ENCODE data around the gene LIPE.

LIPE gene

DNA sequence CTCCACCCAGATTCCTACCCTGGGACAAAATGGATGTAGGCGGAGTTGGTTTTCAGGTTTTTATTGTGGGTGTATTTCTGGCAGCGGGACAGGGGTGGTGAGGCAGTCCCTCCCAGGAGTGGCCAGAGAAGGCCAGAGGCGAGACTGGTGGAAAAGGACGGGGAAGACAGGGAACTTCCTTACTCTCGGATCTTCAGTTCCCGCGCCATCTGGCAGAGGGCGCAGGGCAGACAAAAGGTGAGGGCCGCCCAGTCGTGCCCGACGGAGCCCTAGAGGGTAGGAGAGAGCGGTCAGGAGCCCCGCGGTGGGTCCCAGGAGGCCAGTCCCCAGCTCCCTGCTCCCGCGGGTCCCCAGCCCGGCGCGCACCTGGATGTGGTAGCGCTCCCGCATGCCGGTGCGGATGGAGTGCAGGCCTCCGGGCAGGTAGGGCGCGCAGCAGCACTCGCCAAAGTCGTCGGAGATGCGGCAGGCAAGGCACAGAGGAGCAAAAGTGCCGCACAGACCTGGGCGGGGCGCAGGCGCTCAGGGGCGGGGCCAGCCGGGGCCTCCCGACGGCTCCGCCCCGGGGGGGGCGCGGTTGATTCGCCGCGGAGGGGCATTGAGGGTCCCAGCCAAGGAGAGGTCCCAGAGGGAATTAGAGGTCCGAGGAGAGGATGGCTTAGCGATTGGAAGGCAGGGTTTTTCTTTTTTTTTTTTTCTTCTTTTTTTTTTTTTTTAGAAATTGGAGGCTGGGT, 40.0 kb downstream of the LIPE start:
- TF ChIP-seq, protein P1, sequence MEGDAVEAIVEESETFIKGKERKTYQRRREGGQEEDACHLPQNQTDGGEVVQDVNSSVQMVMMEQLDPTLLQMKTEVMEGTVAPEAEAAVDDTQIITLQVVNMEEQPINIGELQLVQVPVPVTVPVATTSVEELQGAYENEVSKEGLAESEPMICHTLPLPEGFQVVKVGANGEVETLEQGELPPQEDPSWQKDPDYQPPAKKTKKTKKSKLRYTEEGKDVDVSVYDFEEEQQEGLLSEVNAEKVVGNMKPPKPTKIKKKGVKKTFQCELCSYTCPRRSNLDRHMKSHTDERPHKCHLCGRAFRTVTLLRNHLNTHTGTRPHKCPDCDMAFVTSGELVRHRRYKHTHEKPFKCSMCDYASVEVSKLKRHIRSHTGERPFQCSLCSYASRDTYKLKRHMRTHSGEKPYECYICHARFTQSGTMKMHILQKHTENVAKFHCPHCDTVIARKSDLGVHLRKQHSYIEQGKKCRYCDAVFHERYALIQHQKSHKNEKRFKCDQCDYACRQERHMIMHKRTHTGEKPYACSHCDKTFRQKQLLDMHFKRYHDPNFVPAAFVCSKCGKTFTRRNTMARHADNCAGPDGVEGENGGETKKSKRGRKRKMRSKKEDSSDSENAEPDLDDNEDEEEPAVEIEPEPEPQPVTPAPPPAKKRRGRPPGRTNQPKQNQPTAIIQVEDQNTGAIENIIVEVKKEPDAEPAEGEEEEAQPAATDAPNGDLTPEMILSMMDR (conservative IDR thresholded peaks at IDR 0.05; ENCODE audit: low read length) = peak; percentile 47
- H3K4me3 ChIP-seq (ENCODE audit: low read length) = peak overlapping the region; percentile 47
- DNase-seq (ENCODE audit: low read depth) = peak; percentile 40

DNA sequence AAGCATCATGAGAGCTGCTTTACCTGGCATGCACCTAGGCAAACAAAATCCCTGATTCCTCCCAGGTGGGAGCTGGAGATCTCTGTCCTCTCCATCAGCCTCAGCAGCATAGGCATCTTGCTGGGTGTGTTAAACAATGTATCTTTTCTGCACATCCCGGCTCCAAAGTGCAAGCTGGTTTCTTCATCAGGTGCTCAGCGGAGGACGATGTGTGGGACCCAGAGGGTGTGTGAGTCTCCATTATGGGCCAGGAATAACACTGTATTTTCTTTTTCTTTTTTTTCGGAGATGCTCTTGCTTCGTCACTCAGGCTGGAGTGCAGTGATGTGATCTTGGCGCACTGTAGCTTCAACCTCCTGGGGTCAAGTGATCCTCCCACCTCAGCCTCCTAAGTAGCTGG, 47.0 kb downstream of the LIPE start:
- H3K4me3 ChIP-seq (ENCODE audit: low read length) = no peak overlapping the region
- no peak for DNase-seq (ENCODE audit: low read depth)
- TF ChIP-seq, protein P1 (conservative IDR thresholded peaks at IDR 0.05; ENCODE audit: low read length) = no peak

DNA sequence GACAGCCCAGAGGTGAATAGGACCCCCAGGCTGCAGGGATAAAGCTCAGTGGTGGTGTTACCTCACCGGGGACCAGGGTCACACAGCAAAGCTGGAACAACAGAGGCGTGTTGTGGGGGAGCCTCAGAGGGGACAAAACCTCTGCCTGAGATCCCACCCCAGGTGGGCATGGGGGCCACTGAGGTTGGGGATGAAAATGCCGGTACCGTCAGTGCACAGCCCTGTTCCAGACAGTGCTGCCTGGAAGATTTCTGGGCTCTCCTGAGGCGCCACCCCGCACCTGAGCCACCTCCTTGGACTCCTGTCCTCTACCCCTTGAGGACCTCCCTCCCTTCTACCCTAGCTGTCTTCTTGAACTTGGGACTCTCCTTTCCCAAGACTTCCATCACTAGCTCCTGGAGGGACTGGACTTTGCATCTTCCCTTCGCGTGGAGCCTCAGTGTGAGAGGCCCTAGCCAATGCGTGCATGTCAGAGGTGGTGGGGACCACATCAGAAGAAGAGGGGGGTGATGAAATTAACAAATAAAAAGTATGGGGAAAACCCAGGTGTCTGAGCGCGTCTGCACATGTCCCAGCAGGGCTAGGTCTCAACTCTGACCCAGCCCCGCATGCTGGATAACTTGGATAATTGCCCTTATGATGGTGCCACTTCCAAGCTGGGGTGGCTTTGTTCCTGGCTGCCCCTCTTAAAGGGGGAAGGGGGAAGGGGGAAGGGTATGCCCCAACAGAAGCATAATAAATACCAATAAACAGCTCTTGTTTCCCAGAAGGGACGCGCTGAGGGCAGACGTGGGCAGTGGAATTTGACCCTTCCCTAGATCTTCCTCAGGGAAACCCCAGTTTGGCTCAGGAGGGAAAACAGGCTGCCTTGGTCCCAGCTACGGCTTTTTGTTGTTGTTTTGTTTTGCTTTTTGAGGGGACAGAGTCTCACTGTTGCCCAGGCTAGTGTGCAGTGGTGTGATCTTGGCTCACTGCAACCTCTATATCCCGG, 48.7 kb downstream of the LIPE start:
- TF ChIP-seq, protein P1 (conservative IDR thresholded peaks at IDR 0.05; ENCODE audit: low read length) = no peak

DNA sequence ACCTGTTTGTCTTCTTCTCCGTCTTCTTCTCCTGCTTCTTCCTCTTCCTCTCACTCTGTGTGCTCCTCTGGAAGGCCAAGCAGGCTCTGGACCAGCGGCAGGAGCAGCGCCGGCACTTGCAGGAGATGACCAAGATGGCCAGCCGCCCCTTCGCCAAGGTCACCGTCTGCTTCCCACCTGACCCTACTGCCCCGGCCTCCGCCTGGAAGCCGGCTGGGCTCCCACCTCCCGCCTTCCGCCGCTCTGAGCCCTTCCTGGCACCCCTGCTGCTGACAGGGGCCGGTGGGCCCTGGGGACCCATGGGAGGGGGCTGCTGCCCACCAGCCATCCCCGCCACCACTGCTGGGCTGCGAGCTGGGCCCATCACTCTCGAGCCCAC, 51.0 kb downstream of the LIPE start:
- DNase-seq (ENCODE audit: low read depth) = no peak
- H3K4me3 ChIP-seq (ENCODE audit: low read length) = no peak overlapping the region
- TF ChIP-seq, protein P1 (conservative IDR thresholded peaks at IDR 0.05; ENCODE audit: low read length) = no peak

More for the DNA sequence above, 48.7 kb downstream of the LIPE start:
- H3K4me3 ChIP-seq (ENCODE audit: low read length) = no peak overlapping the region
- no peak for DNase-seq (ENCODE audit: low read depth)

DNA sequence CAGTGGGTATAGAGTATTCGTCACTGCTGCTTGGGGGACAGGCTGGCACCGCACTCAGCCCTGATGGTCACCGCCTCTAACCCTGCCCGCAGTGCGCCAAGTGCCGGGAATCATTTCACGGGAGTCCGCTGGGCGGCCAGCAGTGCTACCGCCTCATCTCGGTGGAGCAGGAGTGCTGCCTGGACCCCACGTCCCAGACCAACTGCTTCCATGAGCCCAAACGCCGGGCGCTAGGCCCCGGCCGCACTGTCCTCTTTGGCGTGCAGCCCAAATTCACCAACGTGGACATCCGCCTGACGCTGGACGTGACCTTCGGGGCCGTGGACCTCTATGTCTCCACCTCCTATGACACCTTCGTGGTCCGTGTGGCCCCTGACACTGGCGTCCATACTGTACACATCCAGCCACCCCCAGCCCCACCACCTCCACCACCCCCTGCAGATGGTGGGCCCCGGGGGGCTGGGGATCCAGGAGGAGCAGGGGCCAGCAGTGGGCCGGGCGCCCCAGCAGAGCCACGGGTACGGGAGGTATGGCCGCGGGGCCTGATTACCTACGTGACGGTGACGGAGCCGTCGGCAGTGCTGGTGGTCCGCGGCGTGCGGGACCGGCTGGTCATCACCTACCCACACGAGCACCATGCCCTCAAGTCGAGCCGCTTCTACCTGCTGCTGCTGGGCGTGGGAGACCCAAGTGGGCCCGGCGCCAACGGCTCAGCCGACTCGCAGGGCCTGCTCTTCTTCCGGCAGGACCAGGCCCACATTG, 51.6 kb downstream of the LIPE start:
- TF ChIP-seq, protein P1 (conservative IDR thresholded peaks at IDR 0.05; ENCODE audit: low read length) = no peak
- DNase-seq (ENCODE audit: low read depth) = no peak
- no peak overlapping the region for H3K4me3 ChIP-seq (ENCODE audit: low read length)

DNA sequence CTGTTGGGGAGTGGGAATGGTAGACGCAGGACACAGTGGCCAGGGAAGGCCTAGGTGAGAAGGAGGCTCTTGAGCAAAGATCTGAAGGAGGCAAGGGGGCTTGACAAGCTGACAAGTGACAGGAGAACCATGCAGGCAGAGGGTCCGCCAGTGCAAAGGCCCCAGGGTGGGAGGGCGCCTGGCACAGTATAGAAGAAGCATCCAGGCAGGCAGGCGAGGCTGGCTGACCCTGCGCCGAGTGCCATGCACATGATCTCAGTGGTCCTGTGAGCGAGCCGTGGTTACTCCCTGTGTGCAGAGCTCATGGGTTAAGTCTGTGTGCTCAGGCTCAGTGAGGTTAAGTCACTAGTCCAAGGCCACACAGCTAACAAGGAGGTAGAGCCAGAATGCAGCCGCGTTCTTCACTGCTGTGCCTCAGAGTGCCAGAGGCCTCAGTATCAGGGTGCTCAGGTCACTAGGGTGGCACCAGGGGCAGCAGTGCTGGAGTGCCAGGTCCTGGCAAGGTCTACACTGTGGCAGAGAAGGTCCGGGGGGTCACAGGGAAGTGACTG, 52.3 kb downstream of the LIPE start:
- no peak overlapping the region for H3K4me3 ChIP-seq (ENCODE audit: low read length)

More for the DNA sequence above, 52.3 kb downstream of the LIPE start:
- DNase-seq (ENCODE audit: low read depth) = no peak
- TF ChIP-seq, protein P1 (conservative IDR thresholded peaks at IDR 0.05; ENCODE audit: low read length) = no peak
